LNCaP clone FGC (cell line): ENCODE data around the gene COQ8A.
A peak's percentile ranks its signal among the peaks of the same experiment; 100 is the strongest.

Experiments used
- DNase-seq: peaks from one replicate; pipeline ENCODE4 v3.0.0-alpha.2; 2011; ENCODE audit warnings: low read depth
- H3K4me3 ChIP-seq: 2 replicates; pipeline ENCODE4 v1.5.1; 2011; ENCODE audit warnings: mild to moderate bottlenecking, low read depth, low read length, control low read depth
- CTCF ChIP-seq: IDR thresholded peaks from 2 replicates; pipeline ENCODE4 v1.5.1; 2012; ENCODE audit warnings: mild to moderate bottlenecking; ENCODE audit not compliant: control insufficient read depth, insufficient read depth; ENCODE audit errors: extremely low read depth

Gene COQ8A

DNA sequence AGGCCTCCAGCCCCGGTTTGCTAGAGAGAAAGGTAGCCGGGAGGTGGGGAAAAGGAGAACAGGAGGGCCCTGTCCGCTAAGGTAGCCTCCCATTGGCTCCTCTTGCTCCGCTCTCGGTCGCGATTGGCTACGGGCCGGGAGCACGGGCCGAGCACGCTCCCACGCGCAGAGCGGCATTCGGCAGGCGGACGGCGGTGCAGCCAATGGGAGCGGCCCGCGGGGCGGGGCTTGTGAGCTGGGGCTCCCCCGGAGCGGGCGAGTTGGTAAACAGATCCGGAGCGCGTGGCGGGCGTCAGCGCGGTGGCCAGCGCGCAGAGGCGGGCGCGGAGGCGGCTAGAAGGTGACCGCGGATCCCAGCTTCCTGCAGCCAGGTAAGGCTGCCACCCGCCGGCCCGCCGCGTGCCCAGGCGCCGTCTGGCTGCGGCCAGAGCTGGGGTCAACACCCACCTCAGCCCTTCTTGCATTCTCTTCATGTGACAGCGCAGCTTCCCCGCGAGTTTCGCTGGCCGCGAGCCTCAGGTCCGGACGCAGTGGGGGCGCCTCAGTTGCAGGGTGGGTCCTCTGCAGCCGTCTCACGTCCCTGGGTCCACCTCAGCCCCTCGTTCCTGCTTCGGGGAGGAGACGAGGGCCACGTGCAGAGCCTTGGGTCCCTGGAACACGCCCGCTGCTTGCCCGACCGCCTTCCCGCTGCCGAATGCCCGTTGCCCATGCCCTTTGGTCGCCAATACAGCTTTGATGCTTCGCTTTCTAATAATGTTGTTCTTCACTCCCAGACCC, at the start of gene COQ8A:
Gene COQ8A (plus strand): TSS at position 266 of the 777 bp plus-strand sequence. CDS start 21,092 bp downstream, outside the sequence.
- peak; percentile 99 for DNase-seq
- TF ChIP-seq CTCF = 0 out of 2 replicates have a peak, but pooled peaks have one; percentile 2
- peak within 1 kb of the TSS; percentile 88 for H3K4me3 ChIP-seq

GRCh38 chr1:226890331-226891108, 49.6 kb upstream of the COQ8A start:
- no peak overlapping the region for H3K4me3 ChIP-seq
- TF ChIP-seq CTCF = no peak
- no peak for DNase-seq

DNA sequence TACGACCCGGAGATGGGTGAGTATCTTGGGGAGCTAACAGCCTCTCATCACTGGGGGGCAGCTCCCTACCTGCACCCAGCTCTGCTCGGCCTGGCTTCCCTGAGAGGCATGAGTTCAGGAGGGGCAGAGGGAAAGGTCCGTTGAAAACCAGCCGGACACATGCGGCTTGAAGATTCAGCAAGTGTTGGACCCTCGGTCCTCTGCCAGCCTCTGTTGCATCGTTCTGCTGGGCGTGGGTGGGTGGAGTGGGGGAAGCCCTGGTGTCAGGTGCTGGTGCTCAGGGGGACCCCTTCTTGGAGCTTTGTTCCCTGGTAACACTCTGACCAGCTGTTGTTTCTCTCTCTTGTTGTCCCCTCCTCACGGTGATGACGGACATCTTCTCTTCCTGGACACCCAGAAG, 48.7 kb upstream of the COQ8A start:
- TF ChIP-seq CTCF = no peak
- H3K4me3 ChIP-seq = no peak overlapping the region
- no peak for DNase-seq

DNA sequence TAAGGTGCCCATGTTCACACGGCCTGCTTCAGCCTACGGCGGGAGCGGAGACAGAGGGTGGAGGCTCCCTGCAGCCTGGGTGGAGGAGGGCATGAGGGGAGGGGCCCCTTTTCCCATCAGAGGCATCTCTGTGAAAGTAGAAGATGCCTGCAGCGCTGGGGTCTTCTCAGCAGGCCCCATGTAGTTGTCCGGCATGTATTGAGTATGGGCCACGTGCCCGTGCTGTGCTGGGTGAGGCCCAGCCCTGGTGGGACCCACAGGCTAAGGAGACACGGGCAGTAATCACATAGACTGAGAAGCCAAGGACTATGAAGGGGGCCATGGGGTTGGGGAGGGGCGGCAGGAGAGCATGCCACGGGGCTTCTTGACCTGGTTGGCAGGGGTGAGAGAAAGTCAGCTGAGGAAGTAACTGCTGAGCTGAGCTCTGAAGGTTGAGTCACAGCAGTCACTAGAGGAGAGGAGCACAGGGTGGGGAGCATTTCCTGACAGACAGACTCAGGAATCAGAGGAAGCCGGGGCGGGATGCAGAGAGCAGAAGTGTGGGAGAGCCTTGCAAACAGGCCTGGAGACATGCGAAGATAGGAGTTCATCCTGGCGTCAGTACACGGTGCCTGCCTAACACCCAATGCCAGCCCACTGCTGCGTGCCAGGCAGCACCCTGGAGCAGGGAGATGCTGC, 48.1 kb upstream of the COQ8A start:
- H3K4me3 ChIP-seq = no peak overlapping the region
- no peak for DNase-seq
- no peak for TF ChIP-seq CTCF

DNA sequence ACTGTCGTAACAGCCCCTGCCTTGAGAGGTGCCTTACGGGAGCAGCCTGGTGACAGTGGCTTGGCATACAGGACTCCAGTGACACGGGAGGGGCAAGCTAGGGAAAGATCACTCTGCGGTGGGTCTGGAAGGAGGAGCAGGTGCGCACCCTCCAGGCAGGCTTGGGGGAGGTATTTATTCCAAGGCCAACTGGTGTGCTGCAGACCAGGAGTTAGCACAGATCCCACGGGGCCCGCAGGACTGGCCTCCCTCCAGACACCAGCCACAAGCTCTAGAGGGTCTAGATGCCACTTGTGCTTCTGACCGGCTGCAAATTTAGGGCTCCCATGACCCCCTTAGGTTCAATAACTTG, 47.6 kb upstream of the COQ8A start:
- DNase-seq = no peak
- H3K4me3 ChIP-seq = no peak overlapping the region
- no peak for TF ChIP-seq CTCF

GRCh38 chr1:226893936-226894335, 46.2 kb upstream of the COQ8A start:
- no peak for DNase-seq
- TF ChIP-seq CTCF = no peak
- H3K4me3 ChIP-seq = no peak overlapping the region
